GM21360 (cell line): ENCODE data around the gene NT5DC3.
"Not testable (repeated sequence)": the region's sequence is repeated elsewhere in the genome, so short reads cannot be mapped to it uniquely, and the experiment has no call there.

ENCODE experiments used
- ATAC-seq: cut with Tn5 transposase; IDR thresholded peaks from one replicate; pipeline ENCODE4 v1.9.1; 2021; ENCODE audit warnings: mild to moderate bottlenecking, moderate library complexity; ENCODE audit not compliant: unreplicated experiment

Gene NT5DC3

DNA sequence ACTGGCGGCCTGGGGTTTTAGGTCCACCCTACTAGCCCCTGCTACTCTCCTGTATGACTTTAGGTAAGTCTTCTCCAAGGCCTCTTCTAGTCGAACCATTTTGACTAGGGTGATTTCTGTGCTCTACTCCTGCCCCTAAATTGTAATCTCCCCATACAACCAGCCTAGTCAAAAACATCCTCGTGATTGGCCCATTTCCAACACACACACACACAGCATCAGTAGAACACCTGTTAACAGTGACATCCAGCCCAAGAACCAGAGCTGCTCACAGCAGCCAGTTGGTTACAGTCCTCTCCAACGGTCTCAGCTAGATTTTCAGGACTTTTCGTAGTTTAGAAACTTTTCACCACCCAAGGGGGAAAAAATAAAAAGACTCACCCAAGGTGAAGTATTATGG lies 30.9 kb downstream of the NT5DC3 start:
- no peak for ATAC-seq

DNA sequence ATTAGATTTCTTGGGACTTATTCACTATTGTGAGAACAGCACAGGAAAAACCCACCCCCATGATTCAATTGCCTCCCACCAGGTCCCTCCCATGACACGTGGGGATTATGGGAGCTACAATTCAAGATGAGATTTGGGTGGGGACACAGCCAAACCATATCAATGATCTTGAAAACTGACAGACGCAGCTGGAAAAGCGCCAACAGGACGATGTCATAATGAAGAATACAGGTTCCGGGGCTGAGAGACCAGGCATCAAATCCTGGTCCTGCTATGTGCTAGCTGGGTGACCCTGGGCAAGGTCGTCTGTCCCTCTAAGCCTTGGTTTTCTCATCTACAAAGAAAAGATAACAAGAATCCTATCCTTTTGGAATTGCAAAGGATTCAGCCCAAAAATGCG lies 31.4 kb downstream of the NT5DC3 start:
- not testable (repeated sequence) for ATAC-seq

DNA sequence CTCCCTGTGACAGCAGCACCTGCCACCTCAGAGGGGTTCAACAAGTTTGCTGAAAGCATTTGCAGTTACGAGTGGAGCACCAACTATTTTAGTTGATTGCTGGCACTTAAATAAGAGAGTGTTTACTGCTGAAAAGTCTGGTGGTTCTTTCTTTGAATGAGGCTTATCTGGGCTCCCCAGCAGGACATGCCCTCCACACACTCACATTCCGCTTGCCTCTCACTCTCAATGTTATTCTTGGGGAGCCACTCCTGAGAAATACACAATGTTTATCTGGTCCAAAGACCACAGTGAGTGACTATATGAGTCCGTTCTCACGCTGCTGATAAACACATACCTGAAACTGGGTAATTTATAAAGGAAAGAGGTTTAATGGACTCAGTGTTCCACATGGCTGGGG lies 31.9 kb downstream of the NT5DC3 start:
- no peak for ATAC-seq

DNA sequence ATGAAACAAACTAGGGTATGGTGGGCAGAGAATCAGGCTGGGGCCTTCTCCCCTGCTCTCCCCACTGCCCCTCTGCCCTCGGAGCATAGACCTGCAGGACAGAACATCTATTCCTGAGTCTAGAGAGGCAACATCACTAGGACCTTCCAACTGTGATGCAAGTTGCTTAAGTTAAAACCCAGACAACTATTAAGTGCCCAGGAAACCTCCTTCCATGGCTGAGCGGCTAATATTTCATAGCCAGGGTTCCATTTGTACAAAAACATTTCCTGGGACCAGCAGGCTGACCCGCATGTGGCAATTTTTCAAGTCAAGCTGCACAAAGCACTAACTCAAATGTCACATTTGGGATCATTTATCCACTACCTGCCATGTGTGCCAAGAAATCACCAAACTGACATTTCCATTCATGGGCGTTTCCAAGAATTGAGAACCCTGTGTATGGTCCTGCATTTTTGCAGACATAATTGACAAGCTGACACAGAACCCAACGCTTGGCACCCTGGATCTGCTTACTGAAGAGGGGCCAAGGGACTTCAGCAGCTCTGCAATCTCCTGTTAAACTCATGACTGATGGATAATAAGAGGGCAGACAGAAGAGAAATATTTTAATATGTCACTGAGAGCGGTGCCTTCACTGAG lies 32.7 kb downstream of the NT5DC3 start:
- no peak for ATAC-seq

DNA sequence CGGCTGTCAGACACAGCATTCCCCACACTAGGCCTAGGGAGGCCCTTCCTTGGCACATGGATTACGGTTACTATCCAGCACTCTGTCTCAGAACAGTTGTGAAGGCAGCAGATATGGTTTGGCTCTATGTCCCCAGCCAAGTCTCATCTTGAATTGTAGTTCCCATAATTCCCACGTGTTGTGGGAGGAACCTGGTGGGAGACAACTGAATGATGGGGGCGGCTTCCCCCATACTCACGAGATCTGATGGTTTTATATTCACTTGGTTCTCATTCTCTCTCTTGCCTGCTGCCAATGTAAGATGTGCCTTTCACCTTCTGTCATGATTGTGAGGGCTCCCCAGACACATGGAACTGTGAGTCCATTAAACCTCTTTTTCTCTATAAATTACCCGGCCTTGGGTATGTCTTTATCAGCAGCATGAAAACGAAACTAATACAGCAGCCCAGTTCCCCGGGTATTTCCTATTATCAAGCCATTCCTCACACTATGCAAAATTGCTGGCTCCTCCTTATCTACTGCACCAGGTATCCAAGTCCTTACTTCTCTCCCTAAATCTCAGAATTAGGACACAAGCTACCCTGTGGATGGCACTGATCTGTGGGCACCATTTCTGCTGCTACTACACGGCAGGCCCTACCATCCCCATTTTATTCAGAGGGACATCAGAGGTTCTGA lies 33.3 kb downstream of the NT5DC3 start:
- no peak for ATAC-seq

DNA sequence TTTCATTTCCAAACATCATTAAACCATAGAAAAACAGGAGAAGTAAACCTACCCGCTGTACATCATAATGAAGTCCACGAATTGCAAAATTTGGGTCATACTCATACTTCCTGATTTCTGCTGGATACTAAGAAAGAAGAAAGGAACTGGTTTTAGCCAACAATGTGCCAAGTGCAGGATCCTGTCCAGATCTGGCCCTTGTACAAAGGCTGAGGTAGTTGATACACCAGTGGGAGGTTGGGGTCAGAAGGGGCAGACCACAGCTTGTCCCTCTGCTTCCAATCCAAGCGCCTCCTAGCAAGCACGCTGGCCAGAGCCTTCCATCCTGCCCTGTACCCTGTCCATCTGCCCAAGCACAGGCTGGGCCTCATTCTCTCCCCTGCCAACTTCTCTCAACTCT lies 34.2 kb downstream of the NT5DC3 start:
- ATAC-seq = no peak

DNA sequence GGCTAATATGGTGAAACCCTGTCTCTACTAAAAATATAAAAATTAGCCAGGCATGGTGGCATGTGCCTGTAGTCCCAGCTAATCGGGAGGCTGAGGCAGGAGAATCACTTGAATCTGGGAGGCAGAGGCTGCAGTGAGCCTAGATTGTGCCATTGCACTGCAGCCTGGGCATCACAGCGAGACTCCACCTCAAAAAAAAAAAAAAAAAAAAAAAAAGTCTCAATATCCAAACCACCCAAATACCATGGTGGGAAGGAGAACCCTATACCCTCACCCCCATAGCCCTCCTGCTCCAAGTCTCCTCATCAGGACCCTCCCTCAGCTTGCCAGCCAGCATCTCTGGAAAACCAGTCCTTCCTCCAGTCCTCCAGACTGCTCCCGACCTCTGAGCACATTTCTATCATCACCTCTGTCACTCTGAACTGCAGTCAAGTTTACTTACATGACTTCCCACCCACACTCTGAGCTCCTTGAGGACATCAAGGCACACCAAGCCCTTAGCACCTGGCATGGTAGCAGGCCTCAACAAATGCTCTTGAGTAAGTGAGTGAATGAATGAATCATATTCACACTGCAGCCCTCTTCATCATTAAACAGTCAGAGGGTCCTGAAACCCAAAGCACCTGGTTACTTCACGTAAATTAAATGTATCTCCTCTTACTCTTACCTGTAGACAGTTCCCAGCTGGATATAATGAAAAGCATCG lies 35.2 kb downstream of the NT5DC3 start:
- no peak for ATAC-seq

DNA sequence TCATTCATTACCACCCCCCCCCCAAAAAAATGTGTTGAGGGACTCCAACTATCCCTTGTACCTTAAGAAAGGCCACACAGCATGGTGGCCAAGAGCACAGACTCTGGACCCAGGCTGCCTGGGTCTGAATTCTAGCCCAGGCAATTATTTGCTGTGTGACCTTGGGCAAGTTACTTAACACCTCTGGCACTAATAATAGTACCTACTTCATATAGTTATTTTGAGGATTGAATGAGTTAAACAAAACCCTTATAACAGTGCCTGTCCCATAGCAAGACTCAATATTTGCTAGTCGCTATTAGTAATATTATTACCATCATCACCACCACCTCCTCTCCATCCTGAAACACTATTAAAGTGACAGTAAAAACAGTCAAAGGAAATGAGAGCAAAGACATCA lies 37.2 kb downstream of the NT5DC3 start:
- ATAC-seq = no peak

DNA sequence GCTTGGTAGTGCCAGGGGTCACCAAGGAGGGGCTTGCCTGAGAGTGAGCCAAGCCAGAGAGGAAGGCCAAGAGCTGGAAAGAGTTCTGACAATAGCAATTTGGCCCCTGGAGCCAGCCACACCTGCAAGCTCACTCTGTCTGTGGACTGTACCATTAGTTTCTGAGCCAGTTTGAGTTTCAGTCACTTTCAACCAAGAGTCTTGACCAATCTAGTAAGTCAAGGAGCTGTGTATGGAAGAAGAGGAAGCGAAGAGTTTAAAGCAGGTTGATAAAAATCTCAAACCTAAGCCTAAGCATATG lies 38.5 kb downstream of the NT5DC3 start:
- no peak for ATAC-seq

DNA sequence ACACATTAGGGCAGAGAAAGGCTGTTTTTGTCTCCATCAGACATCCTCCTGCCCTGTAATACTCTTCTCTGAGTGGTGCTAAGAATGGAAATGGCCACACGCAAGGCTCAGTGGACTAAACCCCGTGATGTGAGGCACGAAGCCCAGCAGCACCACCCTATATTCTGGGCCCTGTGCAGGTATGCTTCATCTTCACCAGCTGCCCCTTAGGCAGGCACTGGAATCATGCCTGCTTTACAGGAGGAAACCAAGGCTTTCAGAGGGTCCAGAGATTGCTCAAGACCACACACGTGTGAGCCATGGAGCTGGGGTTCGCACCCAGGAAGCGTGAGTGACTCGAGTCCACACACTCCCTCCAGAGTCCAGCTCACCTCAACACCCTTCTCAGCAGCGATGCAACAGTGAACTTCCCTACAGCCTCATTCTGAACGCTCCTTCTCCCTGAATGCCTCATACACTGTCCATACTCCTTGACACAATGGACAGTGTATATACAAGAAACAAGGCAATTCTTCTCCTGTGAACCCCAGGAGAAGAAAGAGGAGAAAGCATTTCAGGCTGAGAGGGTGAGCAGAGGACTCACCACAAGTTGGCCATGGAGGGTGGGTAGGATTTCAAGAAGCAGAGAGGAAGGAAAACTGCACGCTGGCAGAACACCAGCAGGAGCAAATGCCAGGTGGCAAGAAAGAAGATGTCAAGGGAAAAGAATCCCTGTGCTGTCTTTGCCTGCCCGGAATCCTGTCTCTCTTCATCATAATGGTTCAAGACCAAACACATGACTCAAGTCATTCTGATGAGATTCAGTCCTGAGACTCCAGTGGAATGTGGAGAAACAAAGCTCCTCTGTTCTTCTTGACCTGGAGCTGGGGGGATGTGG lies 39.1 kb downstream of the NT5DC3 start:
- no peak for ATAC-seq

DNA sequence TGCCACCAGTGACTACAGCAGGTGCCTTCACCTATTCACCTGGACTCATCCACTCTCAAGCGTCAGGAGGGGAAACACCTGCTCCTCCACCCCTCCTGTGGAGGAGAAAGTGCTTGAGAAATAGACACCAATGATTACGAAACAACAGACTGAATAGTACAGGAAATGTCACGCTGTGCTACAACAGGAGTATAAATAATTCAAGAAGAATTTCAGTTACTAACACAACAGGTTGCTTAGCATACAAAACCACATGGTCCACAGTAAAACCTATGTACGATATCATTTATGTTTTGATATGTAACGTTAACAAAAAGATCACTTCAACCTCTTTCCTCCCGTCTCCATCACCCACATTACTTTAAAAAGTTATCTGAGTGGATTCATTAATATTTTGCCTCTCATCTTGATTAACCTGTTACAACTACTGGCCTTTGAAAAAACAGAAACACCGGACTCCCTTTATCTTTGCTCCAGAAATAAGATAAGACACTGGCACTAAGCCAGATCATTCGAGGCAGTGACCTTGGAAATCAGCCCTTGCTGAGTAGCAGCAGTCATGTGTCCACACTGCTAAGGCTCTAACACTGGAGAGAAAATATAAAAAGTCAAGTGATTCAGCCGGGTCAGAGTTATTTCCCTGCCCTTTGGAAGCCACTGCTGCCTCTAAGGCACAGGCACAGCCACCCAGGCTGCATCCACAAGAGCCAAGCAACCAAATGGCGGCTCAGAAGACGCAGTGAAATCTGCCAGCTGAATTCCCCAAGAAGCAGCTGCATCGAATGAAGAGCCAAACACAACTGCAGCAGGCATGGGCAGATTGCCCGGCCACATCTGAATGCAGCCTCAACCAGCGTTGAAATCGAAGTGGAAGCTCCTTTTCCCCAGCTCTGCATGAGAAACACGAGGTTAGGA lies 40.9 kb downstream of the NT5DC3 start:
- ATAC-seq = no peak

DNA sequence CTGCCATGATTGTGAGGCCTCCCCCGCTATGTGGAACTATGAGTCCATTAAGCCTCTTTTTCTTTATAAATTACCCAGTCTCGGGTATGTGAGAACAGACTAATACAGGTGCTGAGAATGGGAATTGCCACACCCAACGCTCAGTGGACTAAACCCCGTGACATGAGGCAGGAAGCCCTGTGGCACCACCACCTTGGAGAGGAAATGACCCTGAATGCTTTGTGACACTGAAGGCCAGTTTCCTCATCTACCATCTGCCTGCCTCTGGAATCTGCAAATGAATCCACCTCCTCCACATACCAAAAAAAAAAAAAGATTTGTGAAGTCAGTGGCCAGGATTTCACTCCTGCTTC lies 41.6 kb downstream of the NT5DC3 start:
- ATAC-seq = no peak

DNA sequence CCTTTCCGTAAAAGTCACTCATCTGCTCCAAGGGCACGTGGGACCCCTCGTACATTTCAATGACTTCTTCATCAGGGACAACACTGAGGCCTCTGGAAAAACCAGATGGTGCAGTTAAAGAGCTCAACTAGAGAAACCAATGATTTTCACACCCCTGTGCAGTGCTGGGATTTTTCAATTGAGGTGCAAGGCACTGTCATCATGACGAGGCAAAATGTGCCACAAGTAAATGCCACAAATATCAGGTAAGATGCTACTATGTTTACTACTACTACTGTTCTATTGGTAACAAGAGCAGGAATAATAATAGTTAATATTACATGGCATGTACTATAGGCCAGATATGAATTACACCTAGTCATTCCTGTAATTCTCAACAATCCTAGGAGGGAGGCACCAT lies 42.4 kb downstream of the NT5DC3 start:
- no peak for ATAC-seq

DNA sequence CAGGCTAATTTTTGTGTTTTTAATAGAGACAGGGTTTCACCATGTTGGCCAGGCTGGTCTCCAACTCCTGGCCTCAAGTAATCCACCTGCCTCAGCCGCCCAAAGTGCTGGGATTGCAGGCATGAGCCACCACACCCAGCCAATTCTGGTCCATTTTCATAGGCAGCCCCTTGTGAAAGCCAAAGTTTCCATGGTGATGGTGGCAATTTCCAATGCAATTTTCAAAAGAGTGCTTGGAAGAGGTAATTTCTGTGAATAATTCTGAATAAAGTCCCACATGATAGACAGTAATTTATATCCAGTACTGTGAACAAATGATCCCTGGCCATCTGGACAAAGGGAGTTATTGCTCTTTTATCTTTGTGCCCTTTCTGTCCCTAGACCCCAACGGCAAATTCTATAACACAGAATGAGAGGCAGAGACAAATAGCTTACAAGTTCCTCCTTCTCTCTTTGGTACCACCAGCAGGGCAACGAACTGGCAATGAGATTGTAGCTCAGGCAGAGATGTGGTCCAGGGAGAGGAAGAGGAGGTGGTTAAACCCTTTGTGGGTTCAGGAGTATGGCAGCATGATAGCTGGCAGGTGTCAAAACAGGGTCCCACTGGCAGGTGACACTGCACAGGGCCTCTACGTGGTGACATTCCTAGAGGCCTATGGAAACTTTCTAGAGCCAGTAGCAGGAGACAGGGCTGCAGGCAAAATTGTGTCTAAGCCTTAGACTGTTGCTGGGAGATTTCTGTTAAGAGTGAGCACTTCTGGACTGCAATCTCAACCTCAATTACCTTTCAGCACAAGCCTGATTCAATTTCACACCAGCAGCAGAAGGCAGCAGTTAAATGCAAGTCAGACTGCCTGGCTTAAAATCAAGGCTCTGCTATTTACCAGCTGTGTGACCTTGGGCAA lies 46.5 kb downstream of the NT5DC3 start:
- no peak for ATAC-seq

DNA sequence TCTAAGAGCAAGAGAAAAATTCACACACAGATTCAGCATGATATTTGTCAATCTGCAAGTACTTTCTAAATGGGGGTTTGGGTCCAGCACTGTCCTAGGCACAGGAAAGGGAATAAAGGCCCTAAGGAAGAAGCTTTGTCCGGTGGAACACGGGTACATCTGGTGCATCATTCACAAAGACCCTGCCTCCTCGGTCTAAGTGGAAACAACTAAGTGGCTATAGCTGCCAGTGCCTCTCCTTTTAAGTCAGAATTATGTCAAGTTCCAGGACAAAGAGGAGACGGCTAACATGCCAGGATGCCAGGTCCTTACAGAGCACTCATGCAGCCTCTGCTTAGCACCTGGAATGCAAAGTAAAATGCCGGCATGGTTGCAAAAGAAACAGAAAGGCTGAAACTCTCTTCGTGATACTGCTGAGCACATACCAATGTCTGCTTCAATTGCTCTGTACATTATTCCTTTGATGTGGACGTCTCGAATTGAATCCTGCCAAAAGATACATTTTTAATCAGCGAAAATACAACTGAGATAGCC lies 47.5 kb downstream of the NT5DC3 start:
- no peak for ATAC-seq

DNA sequence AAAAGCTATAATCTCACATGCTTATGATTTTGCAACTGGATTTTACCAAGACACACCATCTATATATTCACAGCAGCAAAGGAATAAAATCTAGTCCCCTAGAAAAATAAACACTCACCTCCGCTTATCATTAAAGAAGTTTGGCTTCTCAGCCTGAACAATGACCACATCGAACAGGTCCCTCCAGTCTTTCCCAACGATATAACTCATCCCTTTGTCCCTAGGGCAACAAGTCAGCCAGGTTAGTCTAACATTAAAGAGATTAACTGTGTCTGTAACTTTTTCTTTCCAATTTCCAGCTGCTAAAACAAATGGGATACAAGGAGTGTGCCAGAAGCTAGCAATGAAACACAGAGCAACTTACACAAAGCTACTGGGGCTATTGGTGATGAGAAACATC lies 48.0 kb downstream of the NT5DC3 start:
- ATAC-seq = no peak

DNA sequence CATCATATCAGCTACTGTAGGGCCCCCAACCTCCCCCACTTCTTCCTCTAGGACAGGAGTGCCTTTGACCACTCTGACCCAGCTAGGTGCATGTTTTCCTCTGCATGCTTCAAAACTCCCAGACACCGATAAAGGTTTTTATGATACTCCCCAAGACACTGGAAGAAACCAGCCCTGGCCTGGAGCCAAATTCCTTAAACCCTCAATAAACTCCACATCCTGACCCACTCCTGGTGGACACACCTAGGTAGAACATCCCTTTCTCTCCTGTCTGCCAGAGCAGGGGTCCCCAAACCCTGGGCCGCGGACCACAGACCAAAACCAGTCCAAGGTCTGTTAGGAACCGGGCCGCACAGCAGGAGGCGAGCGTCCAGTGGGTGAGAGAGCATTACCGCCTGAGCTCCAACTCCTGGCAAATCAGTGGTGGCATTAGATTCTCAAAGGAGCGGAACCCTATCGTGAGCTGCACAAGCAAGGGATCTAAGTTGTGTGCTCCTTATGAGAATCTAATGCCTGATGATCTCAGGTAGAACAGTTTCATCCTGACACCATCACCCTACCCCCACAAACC lies 49.6 kb downstream of the NT5DC3 start:
- no peak for ATAC-seq

DNA sequence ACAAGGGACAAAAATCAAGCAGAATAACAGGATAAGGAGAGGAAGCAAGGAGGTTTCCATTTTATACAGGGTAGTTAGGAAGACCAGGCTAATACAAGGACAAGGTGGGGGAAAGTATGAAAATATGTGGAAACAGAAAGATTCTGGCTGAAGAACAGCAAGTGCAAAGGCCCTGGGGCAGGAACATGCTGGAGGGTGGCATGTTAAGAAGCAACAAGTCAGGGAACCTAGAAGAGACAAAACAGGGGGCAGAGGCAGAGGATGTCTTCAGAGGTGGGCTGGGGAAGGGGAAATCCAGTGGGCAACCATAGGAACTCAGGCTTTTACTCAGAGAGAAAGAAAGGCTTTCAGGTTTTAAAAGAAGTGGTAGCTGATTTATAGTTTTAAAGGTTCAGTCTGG lies 54.8 kb downstream of the NT5DC3 start:
- ATAC-seq = no peak
